Islet of Langerhans (tissue), 1 donor: ENCODE results near the gene KIF4A.

ENCODE experiments used
- FAIRE-seq: peaks from one replicate; lab custom pipeline; 2011; peaks lifted over from hg19 to GRCh38; lab: Jason Lieb, UNC

The KIF4A gene

DNA sequence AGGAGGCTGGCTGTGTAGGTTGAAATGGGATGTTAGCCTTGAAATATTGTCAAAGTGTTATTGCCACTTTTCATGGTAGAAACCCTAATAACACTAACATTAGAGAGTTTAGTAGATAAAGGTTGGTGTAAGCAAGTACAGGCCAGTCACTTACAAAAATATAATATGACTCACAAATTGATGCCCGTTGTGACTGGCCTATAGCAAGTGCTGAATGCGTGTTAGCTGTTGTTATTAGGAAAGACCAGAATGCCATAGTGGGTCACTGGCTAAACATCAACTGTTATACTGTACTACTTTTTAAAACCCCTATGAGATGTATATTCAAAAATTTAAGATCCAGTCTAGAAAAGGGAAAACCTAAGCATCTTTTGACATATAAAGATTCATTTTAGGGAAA lies 112.8 kb downstream of the KIF4A start:
- no peak for FAIRE-seq

DNA sequence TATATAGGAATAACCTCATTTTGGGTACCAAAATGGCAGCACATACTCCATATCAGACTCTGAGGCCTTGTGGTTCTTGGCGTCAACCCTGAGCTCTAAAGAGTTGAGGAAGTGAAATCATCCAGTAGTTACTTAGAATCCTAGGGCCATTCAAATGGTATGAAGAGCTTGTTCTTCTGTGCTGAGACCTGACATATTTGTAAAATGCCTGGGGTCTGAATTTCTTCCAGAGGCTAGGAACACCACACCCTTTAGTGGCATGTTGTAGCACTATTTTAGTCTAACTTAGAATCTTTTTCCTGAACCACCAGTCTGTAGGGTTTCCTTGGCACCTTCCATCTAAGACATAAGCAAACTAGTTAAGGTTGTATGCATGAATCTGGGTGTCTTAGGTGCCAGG lies 115.1 kb downstream of the KIF4A start:
- no peak for FAIRE-seq

DNA sequence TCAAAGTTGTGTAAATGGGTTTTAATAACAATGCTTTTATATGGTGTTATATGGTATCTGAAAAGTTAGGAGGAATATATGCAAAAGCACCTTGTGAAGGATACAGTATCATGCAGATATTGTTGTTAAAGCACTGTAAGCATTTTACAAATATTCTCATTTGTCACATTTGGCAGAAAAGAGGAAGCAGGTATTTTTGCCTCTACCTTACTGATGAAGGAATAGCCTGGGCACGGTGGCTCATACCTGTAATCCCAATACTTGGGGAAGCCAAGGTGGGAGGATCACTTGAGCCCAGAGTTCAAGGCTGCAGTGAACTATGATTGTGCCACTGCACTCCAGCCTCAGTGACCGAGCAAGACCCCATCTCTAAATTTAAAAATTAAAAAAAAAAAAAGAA lies 121.0 kb downstream of the KIF4A start:
- FAIRE-seq: no peak

DNA sequence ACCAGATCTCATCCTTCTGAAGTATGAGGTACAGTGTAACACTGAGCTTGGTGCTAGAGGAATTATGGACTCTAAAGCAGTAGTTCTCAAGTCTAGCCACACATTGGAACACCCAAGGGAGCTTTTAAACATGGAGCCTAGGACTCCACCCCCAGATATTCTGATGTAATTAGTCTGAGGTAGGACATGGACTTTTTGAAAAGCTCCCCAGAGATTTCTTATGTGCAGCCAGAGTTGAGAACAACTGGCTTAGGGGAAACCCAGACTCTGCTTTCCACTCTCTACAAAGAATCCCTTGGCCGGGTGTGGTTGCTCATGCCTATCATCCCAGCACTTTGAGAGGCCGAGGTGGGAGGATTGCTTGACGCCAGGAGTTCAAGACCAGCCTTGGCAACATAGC lies 121.6 kb downstream of the KIF4A start:
- FAIRE-seq: no peak

DNA sequence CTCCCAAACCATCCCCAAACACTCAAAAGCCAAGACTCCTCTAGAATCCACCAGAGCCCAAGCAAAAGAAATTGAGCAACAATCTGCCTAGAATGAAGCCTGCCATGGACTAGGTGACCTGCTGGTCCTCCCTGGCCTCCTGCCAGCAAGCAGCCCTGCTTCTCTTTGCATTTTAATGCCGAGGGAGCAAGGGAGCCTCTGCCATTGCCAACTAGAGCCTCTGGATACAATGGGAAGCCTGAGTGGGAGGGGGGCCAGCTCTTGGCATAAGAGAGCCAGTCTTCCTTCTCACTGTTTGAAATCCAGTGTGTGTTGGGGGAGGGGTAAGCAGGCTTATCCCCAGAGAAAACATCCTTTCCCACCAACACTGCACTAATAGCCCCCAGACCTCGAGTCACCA lies 131.7 kb downstream of the KIF4A start:
- FAIRE-seq: no peak

DNA sequence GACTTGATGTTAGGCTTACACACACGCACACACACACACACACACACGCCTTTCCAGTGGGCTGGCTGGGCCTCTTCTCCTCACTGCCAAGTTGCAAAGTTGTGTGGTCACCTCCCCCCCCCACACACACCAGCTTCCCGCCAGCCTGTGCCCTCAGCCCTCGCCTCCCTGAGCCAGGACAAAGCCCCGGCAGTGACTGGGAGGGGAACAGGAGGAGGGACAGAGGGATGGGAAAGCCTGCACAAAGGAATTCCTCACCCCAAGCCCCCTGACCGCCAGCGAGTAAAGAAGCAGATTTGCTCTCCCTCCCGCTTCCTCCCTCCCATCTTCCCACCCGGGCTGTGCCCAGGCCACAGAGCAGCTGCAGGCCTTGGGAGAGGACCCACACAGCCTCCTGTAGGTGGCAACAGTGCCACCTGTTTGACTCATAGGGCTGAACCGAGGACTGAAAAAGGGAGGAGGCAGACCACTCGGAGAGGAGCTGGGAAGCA lies 133.0 kb downstream of the KIF4A start, which contains the start of gene GDPD2:
Gene GDPD2 (plus strand): TSS at position 464 of the 491 bp plus-strand sequence. CDS start 1,671 bp downstream, outside the sequence.
- FAIRE-seq: no peak

DNA sequence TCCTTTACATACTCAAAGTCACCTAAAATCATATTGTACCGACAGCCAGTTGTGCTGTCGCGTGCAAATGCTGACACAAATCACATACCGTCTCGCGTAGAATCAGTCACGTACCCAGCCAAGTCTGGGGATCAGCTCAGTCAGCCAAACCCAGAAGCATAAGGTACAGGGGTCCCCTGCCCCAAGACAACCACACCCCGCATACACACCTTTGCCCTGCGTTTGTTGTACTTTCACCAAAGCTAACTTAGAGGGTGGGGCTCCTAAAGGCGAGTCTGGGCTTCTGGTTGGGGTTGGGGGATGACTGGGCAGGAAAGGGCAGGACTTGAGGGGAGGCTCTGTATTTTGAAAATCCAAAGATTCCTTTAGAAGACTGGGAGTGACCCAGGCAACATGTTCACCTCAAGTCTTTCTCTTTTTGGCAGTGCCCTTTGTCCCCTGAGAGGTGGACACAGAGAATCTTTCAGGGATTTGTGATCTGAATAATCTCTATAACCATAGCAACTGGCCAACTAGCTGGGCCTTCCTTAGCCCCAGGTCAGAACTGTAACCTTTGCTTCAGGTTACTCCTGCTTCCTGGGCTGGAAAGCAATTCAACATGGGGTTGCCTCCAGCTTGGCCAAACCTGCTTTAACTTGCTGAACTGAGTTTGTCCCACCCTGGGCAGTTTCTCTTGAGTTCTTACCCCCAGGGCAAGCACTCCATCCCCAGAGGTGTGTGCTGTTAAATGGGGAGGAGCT lies 134.2 kb downstream of the KIF4A start:
- FAIRE-seq: no peak

DNA sequence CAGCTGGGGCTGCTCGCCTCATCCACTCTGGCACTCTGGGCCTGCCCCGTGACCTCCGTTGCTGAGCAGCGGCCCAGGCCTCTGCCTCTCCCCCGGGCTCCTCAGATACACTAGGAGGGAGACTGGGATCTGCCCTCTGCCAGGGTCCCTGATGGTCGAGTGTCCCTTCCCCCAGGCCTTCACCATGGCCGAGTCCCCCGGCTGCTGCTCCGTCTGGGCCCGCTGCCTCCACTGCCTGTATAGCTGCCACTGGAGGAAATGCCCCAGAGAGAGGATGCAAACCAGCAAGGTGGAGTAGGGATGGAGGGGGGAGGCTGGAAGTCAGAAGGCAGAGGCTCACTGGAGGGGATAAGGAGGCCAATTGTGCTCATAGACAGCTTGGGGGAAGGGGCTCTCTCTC lies 134.9 kb downstream of the KIF4A start:
- no peak for FAIRE-seq

DNA sequence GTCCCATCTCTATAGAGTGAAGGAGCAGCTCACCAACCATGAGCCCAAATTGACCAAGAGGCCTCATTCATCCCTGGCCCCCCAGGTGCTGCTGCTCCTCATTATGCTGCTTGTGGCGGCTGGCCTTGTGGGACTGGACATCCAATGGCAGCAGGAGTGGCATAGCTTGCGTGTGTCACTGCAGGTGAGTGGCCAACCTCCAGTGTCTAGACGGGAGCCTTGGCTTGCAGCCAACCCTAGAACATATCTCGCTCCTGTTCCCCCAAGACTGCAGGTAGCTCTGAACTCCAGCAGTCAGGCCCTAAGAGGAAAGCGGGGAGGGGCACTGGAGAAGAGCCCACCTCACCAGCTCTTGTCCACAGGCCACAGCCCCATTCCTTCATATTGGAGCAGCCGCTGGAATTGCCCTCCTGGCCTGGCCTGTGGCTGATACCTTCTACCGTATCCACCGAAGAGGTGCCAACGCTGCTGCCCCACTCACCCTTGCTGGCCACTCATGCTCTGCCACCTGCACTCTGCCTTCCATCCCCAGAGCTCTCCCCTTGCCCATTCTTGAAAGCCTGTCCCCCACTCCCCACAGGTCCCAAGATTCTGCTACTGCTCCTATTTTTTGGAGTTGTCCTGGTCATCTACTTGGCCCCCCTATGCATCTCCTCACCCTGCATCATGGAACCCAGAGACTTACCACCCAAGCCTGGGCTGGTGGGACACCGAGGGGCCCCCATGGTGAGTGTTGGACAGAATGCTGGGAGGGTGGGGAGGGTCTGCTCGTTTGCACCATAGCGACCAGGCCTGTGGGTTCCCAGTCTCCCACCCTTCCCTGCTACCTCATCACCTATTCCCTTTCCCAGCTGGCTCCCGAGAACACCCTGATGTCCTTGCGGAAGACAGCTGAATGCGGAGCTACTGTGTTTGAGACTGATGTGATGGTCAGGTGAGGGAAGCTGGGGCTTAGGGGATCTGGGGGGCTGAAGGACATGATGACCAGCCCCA lies 136.7 kb downstream of the KIF4A start:
- no peak for FAIRE-seq

DNA sequence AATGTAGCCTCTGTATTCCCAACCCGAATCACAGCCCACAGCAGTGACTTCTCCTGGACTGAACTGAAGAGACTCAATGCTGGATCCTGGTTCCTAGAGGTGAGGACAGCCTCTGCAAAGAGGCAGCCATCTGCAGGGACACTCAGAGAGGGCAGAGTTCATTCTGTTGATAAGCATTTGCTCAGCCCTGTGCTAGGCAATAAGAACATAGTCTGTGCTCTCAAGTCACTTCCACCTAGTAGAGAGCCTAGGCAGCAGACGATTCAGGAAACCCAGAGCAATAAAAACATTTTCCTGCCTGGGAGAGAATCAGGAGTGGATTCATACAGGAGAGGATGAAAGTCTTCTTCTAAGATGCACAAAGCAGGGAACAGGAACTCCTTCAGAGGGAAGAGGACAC lies 137.5 kb downstream of the KIF4A start:
- FAIRE-seq: no peak

DNA sequence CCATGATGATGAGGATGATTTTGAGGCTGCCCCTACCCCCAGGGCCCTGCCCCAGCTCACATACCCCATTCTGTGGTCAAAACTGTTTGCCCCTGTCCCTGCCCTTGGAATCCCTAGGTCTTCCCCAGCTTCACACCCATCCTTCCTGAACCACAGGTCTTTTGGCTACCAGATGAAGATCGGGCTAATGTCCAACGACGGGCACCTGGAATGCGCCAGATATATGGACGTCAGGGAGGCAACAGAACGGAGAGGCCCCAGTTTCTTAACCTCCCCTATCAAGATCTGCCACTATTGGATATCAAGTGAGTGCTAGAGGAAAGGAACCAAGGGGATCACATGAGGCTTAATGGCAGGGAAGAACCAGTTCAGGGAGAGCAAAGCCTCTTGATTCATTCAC lies 139.9 kb downstream of the KIF4A start:
- no peak for FAIRE-seq

DNA sequence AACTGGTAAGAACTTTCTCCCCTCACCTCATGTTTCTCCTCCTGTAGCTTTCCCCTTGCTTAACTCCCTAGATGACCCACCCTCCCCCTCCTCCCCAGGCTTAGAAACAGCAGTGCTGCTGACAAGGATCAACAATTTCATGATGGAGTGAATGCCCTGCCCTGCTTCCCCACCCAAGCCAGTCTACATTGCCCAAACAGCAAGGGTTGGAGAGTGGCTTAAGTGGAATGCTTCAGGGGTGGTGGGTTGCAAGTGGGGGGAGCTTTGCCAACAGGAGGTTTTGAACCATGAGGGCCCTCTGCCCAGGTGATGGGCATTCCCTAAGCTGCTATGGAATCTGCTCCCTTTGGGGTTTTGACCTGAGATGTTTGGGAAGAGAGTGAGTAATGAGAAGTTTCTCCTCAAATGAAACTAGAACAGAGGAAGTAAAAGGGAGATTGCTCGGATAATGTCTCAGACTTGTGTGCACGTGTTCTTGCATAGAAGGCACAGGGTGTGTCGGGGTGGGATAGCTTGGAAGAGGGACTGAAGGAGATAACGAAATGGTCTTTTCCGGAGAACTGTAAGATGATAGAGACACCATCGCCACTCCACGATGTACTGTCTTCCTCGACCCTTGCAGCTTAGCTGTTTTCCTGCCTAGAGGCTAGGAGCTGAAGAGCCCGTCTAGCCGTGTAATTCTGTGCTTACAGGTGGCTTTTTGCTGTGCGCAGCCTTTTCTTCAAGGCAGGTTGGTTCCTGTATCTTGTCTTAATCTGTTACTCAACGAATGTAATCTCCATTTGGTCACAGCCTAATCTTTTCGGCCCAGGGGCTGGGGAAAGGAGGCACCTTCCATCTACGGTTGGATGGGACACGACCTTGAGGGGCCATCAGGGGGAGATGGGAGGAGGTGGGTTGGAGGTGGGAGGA lies 143.3 kb downstream of the KIF4A start:
- FAIRE-seq: no peak

DNA sequence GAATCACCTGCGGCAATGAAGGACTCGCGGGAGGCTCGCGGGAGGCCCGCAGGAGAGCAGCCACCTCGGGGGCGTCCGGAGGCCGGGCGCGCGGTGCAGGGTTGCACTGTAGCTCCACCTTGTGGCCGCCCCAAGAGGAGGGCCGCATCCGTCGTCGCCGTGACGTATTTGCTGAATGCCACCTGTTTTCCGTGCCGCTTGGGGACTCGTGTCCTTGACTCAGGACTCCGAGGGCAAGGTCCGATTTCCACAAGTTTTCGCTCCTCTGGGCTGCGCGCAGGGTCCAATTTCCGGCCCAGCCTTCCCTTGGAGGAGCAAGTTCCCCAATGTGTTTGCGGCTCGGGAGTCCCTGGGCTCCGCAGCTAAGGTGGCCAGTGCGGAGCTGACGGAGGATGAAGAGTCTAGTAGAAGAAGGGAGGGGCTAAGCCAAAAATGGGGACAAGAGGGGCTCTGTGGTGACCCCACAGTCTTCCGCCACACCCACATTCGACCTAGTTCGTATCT lies 144.0 kb downstream of the KIF4A start:
- FAIRE-seq: no peak

DNA sequence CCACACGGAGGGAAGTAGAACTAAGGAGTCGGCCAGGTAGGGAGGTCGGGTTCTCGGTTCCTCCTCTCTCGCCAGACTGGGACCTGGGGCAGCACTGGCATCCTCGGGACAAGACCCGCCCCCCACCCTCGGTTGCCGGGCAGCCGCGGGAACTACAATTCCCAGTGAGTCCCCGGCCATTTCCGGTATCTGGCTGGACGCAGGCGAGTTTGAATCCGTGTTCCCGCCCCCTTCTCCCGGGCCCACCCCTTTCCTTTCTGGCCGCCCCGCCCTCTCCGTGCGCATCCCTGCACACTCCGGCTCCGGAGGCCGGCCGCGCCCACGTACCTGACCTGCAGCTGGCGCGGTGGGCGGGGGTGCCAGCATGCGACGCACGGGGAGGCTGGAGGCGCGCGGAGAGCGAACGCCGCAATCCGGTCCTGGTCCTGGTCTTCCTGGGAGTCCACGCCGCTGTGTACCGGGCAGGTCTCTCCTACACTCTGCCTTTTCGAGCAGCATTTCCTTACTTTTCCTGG lies 144.5 kb downstream of the KIF4A start:
- FAIRE-seq: peak; percentile 49

DNA sequence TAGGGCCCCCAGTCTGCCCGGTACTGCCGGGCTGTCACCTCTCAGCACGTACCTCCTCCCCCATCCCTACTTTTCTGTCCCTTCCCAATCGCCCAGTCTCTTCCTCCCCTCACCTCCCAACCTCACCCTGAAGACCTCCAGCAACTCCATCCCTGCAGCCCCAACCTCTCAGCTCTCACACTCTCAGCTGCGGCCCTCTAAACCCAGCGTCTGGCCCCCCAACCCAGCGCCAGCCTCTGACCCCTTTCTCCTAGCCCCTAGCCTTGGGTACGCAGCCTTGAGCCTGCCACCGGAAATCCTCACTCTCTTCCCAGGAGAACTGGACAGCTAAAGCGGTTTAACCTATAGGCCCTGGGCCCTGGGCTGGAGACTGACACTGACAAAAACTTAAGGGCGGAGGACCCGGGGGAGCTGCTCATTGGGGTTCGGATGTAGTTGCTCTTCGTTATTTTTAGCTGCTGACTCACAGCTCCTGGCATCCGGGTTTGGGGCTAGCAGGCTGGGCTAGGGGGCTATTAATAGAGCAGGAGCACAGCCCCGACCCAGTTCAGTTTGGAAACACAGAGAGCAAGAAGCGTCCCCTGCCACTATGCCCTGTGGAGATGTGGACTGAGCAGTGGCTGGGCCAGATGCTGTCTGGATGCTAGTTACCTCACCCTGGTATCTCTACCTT lies 145.1 kb downstream of the KIF4A start:
- FAIRE-seq: no peak

DNA sequence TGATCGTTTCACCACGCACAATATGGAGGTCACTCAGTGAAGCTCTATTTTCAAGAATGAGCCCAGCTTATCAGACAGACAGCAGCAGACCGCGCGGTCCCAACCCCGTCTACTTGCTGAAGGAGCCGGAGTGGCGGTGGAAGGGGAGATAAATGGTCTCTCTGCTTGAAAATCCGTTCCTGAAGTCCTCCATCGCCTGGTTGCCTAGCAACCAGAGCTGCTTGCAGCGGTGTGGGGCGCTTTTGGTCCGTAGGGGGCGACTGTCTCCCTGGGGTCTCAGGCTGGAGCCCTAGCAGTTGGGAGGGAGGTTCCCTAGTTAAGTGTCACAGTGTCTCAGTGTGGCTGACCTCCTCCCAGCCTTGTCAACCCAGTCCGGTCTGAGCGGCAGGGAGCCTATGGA lies 146.4 kb downstream of the KIF4A start:
- no peak for FAIRE-seq

DNA sequence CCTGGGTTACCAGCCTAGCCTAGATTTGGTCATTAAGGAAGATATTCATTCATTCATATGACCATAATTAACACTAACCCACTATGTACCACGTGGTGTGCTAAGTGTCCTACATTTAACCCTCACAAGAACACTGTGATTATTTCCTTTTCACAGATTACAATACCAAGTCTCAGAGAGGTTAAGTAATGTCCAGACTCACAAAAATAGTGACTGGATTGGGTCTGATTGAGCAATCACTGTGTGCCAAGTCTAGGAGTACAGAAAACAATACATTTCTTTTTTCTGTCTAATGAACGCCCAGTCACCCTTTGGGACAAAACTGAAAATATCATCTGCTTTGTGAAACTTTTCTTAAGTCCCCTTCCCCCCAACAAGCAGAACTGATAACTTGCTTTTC lies 147.1 kb downstream of the KIF4A start:
- FAIRE-seq: no peak

DNA sequence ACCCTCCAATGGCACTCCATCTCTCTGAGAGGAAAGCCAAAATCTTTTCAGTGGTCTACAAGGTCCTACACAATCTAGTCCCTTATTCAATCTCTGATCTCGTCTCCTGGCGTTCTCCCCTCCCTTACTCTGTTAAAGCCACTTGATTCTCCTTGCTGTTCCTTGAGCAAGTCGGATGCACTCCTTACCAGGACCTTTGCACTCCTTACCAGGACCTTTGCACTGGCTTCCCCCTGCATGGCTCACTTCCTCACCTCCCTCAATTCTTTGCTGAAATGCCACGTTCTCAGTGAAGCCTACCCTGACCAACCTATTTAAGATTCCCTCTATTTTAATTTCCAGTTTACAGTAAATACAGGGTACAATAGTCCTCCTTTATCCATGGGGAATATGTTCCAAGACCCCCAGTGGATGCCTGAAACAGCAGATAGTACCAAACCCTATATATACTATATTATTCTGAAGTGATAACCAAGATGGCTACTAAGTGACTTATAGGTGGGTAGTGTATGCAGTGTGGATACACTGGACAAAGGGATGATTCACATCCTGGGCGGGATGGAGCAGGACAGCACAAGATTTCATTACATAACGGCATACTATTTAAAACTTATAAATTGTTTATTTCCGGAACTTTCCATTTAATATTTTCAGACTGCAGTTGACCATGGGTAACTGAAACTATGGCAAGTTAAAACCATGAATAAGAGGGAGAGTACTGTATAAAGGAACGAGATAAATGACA lies 148.2 kb downstream of the KIF4A start:
- no peak for FAIRE-seq

DNA sequence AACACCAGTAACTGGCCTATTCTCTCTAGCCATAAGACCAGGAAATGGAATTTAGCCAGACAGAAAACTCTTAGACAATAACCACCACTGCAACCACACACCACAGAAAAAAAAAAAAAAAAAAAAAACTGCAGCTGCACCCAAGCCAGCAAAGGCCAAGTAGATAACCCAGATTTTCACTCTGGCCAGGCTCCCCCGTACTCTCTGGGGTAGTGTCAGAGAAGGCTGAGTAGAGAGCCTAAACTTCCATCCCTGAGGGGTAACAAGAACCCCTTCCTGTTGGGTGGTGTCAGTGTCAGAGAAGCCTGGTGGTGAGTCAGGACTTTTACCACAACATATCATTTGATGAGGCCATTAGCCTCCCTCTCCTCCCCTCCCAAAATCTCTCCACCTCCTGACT lies 149.1 kb downstream of the KIF4A start:
- FAIRE-seq: no peak

DNA sequence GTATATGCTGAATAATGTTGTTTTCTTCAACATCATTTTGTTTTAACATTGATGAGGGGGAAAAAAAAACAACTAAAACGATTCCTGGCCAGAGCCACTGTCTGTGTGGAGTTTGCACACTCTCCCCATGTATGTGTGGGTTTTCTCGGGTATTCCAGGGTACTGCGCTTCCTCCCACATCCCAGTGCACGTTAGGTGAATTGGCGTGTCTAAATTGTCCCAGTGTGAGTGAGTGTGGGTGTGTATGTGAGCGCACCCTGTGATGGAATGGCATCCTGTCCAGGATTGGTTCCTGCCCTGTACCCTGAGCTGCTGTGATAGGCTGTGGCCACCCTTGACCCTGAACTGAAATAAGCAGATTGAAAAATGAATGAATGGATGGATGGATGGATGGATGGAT lies 152.3 kb downstream of the KIF4A start:
- FAIRE-seq: no peak
